SKM-1 treated with dmso at 0.1 percent for 144 hours (cell line): Measurements from ENCODE around the gene SERP2.

ENCODE experiments used
- DNase-seq: peaks from one replicate; lab custom pipeline; 2025; ENCODE audit not compliant: unreplicated experiment; lab: John Stamatoyannopoulos, UW

The SERP2 gene

DNA sequence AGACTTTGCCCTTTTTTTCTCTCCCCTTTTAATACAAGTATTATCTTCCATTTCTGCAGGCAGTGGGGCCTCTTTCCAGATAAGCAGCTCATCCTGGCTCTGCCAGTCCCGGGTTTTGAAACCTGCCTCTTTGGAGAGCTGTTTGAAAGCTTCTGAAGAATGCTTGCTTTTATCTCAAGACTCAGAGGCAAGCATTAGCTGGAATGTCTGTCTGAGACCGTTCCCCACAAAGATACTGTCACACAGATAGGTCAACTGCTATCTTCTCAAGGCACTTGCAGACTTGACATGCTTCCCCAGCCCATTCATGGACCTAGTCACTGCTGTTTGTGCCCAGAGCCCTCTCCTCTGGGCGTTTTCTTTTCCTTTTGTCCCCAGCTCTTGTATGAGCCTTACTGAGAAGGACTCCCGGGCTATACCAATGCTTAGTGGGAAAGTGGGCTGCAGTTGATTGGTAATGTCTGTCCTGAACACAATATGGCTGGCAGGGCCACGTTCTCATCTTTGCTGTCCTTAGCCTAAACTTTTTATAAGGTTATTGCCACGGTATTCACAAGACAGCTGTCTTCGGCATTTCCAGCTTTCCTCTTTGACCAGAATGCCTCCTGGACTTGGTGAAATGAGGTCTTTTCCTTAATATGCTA lies 13.4 kb downstream of the SERP2 start:
- no peak for DNase-seq

DNA sequence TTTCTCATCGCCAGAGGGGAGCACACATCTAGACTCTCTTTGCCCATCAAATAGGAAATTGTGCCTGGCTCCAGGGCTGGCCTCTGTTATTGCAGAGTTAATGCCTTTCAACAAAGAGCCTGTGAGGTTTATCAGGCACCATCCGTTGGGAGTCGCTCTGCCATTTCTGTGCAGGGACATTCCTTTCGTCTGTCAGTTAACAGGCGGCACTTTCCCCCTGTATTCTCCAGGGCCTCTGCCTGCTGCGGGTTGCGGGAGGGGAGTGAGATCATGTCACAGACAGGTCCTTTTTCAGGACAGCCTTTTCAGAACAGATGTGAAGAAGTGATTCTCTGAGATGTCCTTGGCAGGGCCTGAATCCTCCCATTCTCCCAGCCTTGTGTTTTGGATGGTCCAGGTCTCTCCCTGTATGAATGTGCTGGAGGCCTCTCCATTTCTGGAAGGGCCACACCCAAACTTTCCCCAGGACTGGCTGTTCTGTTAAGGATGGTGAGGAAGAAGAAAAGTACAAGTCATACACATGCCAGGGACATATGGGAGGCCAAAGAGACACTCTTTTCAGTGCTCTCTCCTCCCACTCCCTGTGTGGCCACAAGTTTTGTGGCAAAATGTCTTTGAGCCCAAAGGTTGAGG lies 14.9 kb downstream of the SERP2 start:
- DNase-seq = no peak

DNA sequence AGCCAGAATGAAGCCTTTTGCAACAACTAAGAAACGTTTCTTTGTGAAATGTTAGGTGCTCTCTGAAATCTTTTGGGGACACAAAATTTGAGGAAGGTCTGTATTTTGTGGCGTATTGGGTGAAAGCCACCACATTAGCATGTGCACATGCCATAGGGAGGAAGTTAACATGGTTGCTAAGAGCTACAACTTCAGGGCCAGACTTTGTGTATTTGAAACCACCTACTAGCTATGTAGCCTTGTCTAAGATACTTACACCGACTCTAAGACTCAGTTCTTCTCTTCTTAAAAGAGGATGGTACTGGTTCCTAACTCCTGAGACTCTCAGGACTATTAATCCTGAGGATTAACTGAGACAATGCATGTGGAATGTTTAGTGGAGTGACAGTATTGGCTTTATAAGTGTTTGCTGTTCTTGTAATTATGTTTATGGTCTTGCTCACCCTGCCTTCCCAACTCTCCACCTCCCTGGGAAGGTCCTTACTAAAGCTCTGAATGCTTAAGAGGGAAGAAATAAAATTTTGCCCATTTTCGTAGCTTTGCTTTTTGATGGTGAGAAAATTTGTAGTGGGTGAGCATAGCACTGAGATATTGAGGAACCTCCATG lies 15.5 kb downstream of the SERP2 start:
- peak; percentile 39 for DNase-seq

DNA sequence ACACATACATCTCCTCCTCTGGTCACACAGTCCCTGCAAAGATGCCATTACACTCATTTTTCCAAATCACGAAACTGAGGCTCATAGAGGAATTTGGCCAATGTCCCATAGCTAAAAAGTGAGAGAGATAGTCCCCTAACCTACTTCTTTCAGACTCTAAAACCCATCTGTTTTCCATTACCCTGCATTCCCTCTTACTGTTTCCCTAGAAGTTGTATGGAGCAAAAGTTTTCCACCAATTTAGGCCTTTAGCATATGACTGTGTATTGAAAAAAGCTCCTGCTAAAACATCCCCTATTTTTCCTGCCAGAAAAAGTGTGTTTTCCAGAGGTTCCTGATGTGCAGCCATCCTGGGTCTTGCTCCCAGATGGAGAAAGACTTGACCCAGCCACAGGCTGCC lies 16.3 kb downstream of the SERP2 start:
- DNase-seq = no peak

DNA sequence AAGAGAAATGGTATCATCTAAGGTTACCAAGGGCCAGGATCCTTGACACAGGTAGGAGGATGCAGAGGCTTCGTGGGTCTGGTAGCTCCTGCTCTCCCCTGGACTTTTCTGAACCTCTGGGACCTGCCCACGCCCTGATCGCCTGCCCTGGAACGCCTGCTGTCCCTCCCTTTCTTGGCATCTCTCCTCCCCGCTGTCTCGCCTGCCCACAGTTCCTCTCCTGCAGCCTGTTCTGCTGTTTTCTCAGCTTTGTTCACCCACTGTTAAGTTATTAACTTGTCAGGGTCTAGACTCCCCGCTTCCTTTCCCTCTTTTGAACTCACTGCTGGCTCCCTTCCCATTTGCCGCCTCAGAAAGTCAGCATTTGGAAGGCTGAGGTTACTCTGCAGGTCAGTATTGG lies 19.8 kb downstream of the SERP2 start:
- no peak for DNase-seq

DNA sequence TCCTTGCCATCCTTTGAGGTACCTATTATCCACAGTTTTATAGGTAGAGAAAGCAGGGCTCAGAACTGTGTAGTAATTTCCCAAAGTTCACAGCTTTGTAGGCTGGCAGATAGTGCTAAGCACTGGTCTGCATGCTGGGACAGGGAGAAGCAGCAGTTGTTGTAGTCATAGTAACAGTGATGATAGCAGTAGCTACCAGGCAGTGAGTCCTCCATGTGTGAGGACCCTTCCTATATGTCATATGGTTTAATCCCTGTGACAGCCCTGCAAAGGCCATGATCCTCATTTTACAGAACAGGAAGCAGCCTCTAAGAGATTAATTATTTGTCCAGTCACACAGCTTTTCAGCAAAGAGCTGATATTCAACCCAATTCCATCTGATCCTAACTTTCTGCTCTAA lies 21.0 kb downstream of the SERP2 start:
- DNase-seq = no peak

DNA sequence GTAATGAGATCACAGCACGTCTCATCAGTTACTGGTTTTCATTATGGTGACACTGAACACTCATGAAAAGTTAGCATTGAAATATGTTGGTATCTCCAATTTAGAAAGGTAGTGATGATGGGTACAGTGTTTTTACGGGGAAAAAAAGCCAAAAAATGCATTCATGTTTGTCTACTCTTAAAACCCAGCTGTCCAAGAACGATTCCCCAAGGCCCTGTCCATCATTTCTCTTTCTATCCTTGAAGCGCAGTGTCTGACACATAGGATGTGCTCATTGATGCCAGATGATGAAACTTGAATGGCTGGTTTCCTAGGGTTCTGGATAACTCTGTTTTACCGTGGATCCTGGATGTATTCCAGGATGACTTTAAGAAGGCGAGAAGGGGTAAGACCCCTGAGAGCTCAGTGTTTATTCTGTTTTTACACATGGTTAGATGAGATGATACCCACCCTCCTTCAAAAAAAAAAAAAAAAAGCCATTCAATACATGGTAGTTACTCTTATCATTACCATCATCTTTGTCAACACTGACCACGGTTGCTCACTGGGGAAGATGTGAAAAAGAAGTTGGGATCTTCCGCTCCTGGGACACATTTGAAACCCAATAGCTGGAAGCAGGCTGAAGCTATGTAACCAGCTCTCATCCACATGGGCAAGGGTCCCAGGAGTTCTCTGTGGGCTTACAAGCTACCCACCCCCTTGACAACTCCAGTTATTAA lies 22.5 kb downstream of the SERP2 start:
- no peak for DNase-seq

DNA sequence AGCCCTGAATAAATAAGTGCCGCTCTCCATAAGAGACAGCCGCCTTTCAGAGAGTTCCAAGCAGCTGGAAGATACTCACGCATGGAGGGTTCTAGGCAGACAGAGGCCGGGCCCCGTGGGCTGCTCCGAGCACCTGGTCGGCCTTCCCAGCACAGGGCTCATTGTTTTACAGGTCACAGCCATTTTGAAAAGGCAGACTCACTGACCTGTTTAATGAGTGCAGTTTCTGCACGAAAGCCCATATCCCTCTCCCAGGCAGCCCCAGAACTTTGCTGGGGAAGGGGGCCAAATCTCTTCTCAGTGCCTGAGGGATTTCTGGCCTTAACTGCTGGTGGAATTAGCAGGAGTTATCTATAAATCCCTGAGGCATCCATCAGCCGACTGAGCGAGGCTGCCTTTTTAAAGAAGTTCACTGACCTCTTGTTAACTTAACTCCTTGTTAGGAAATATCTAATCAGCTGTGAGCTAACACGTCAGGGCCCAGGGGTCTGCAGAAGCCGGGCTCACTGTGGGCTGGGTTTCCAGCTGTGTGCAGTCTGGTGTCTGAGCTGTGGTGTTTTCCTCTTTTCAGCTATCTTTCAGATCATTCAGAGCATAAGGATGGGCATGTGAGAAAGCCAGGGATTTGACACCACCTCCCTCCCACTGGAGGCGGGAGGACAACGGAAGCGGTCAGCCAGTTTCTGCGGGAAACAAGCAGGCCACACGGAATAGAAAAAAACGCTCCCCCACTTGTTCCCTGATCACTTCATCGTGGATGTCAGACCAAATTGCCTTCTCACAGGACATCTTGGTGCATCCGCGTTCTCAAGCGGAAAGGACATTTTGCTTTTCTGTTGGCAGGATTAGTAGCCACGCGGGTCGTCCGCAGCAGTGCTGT lies 23.3 kb downstream of the SERP2 start:
- no peak for DNase-seq

DNA sequence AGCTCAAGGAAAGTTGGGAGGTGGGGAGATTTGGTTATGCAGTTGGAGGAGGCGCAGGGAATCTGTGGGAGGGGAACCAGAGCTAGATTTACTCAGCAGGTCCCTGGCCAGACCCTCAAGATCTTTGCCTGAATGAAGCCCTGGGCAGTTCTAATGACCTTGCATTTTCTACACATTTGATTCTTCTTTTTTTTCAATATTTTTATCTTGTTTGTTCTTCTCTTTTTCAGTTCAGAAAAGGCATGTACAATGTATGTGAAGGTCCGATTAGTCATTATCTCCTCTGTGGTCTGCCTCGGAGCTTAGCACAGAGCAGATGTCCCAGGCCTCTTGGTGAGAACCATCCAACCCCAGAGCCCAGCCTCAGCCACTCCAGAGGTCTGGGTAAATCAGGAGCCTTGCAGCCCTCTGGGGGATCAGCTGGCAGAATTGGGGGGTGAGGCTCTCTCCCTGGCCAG lies 24.2 kb downstream of the SERP2 start:
- no peak for DNase-seq

DNA sequence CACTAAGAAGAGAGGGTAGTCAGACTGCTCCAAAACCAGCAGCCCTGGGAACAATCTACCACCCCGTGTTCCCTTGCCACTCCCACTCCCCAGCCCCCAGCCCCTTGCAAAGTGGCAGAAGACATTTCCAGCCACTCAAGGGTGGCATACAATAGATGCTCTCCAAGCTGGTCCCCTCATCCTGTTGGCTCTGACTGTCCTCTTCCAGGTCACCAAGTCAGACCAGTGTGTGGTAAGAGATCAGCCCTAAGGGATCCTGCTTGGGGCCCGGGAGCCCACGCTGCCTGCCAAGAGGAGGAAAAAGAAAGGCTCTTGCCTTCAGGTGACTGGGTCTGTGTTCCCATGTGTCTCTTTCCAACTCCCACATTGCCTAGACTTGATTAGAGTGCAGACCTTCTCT lies 25.0 kb downstream of the SERP2 start:
- no peak for DNase-seq

DNA sequence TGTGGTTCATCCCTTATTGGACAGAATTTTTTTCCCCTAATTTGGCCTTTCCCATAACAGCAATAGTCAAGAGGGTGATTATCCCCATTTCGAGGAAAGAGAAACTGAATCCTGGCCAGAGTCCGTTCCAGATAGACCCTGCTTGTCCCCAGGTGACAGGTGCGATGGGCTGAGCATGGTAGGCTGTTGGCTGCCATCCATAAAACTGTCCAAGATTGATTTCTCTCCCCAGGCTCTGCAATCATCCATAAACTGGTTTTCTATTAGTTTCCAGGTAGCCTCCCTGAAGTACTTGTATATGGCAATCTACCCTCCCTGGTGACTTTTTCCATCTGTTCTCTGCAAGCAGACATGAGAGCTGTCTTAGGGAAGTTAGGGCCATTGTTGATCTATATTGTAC lies 25.4 kb downstream of the SERP2 start:
- DNase-seq = no peak

DNA sequence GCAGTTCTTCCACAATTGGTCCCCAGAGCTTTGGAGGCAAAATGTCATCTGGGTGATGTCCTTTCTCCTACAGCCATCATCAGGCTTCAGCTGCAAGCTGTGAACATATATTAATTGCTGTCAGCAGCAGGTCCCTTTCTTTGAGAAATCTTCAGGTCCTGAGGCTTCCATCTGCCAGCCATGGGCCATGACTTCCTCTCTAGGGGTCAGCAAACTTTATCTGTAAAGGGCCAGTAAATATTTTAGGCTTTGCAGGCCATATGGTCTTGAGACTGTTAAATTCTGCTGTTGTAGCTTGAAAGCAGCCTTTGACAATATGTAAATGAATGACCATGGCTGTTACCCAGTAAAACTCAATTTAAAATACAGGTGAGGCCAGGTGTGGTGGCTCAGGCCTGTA lies 27.1 kb downstream of the SERP2 start:
- no peak for DNase-seq

DNA sequence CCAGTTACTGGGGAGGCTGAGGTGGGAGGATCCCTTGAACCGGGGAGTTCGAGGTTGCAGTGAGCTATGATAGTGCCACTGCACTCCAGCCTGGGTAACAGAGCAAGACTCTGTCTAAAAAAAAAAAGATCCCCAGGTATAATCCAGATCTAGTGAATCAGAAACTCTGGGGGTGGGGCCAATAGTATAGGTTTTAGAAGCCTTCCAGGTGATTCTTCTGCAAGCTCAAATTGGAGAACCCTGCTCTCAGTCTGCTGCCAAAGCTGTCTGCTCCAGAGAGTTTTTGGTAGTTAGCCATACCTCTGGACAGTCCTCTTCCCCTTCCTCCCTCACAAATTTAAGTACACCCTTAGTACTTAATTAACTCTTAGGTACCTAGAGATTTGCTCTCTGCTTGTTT lies 28.0 kb downstream of the SERP2 start:
- DNase-seq = no peak

DNA sequence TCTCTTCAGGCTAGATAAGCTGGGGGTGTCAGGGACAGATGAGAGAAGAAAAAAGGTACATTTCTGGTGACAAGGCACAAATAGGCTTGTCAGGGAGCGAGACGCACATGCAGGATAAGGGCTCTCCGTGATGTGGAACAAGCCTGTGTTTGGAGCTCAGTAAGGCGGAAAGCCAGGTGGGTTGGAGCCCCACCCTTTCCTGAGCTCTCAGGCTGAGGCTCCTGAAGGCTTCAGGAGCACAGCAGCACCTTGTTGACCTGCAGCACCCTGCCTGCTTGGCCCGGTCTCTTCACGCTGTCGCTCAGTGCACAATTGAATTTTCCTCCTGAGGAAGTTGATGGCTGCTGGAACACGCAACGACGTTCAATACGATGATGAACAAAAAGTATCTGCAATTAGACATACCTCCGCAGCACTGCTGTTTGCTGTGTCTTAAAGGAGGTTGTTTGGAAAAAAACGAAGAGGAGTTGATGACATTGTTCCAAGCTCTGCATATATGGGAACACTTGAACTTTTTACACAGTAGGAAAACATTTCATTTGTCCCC lies 29.3 kb downstream of the SERP2 start:
- DNase-seq = no peak

DNA sequence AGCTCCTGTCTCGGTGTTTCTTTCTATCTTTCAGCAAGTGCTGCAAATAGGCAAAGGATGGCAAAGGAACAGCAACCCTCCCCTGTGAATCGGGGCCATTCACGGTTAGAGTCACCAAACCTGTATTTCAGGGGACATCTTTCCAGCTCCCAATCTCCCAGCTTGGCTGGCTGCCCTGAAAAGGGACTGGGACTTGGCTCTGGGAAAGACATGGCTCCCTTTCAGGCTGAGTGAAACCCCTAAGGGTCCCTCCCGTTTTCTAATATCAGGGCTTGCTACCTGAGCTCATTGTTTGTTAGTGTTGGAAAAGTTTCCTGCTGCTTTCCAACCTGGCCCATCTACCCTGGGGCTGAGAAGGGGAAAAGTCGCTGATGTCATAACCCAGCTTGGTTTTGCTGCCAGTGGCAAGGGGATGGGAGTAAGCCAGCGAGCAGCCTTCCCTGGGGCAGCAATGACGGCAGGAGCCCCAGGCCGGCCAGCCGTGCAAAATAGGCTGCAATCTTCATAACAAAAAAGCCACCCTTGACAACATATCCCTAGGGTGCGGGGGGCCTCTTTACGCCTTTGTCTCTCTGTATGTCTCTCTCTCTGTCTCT lies 29.9 kb downstream of the SERP2 start:
- DNase-seq = no peak

DNA sequence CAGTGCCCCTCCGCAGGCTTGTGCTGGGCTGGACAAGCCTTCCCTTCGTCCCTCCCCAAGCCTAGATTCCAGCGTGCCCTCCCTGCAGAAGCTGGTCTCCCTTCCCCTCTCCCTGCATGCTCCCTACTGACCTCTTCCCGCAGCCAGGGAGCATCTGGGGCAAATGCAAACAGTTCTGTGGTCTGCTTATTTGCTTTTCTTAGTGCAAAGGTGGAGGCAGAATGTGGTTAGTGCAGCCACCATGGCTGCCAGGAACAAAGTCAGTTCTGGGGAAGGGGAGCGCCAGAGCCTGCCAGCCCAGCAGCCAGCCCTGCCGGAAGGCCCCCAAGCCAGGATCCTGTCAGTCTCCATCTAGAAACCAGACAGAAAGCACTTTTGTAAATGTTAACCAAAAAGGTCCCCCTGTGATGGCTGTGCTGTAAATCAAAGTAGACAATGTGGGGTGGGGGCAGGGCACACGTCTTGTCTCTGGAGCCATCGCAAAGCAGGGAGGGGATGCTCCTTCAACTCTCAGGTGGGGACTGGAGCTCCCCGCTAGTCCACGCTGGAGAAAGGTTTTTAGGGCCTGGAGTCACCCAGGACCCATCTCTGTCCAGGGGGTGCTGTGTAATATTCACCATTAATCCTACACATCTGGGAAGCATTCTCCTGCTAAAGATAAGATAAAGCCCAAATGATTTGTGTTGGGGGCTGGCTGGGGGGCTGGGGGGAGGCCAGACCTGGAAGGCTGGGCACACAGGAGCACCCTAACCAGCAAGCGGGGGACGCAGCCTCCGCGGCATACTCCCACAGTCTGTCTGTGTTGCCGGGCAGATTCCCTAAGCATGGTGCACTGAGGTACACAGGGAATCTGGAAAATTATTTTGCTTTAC lies 30.9 kb downstream of the SERP2 start:
- DNase-seq = no peak

DNA sequence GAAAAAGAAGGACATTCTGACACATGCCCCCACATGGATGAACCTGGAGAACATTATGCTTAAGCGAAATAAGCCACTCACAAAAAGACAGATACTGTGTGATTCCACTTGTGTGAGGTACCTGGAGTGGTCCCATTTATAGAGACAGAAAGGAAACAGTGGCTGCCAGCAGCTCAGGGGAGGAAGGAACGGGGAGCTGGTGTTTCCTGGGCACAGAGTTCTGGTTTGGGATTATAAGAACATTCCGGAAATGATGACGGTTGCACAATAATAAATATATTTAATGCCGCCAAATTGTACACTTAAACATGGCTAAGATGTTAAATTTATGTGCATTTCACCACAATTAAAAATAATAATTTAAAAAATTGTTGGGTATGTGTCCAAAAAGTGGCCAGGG lies 33.0 kb downstream of the SERP2 start:
- no peak for DNase-seq

DNA sequence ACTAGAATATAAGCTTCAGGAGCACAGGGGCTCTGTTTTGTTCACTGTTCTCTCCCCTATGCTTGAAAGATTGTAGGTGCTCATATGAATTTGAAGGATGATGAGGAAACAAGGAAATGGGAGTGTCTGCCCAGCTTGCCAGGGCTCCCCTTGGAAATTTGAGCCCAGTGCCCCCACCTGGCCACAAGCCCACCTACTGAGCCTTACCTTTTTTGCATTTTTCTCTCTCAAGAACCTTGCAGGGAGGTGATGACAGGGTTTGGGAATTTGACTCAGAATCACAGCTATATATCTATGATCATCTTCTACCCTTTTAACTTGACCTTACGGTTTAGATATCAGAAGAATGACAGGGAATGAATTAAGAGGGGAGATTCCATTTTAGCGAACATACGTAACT lies 33.8 kb downstream of the SERP2 start:
- DNase-seq = no peak

DNA sequence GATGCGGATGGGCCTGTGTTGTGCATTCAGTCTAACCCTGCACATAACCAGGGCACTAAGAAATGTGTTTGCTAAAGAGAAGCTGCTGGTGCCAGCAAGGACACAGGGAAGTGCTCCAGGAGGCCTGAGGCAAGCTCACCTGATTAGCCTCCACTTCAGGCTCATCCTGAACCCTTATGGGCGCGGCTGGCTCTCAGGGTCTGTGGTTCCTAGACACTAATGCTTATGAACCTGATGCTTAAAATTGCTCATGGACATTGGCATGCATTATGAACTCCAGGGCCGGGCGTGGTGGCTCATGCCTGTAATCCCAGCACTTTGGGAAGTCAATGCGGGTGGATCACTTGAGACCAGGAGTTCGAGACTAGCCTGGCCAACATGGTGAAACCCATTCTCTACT lies 34.3 kb downstream of the SERP2 start:
- DNase-seq = no peak
